Activated CD4-positive, CD25-positive, alpha-beta regulatory T cell treated with anti-CD3 and anti-CD28 coated beads, Interleukin-2, amount 50 U/mL, for 16 hours (primary cell): ENCODE data around the gene C5orf15.
"Not testable (repeated sequence)": the region's sequence is repeated elsewhere in the genome, so short reads cannot be mapped to it uniquely, and the experiment has no call there.

ENCODE experiments used
- DNase-seq: peaks from one replicate; pipeline ENCODE4 v3.0.0-alpha.2; 2020; ENCODE audit warnings: low read depth, low spot score

The C5orf15 gene

DNA sequence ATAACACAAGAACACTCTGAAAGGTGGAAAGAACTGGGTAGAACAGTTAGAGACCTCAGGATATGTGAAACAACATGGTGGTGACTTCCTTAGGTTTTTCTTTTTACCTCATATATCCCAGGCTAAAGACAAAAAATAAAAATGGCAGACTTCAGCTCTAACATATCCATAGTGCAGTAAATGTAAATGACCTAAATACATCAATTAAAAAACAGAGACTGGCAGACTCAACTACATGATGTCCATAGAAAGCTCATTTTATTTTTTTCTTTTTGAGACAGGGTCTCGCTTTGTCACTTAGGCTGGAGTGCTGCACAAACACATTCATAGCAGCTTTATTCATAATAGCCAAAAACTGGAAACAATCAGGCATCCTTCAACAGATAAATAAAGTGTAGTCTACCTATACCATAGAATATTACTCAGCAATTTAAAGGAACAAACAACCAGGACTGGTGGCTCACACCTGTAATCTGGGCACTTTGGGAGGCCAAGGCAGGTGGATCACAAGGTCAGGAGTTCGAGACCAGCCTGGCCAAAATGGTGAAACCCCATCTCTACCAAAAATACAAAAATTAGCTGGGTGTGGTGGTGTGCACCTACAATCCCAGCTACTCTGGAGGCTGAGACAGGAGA is 4.8 kb downstream of the C5orf15 start:
- DNase-seq = no peak

DNA sequence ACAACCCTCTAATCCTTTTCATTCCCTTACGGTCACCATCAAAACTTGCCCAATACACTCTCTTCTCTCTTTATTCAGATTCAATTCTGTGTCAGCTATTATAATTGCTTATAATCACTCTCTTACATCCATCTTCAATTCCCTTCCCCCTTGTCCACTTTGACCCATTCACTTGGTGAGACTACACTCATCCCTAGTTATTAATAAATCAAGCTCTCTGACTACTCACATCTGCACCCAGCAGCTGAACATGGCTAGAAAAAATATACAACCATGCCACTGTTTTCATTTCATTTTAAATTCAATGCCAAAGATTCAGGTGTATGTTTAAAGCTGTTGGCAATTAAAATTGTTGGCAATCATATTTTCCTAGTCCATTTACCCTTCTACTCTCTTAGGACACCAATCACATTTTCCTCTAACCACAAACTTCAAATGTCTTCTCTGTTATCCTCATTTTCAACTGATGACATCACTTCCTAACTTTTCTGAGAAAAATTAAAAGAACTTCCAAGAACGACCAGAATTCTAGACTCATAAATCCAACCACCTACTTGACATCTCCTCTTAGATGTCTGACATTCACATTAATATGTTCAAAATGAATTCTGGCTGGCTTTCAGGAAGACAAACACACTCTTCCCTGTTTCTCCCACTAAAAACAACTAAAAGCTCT is 5.5 kb downstream of the C5orf15 start:
- no peak for DNase-seq

DNA sequence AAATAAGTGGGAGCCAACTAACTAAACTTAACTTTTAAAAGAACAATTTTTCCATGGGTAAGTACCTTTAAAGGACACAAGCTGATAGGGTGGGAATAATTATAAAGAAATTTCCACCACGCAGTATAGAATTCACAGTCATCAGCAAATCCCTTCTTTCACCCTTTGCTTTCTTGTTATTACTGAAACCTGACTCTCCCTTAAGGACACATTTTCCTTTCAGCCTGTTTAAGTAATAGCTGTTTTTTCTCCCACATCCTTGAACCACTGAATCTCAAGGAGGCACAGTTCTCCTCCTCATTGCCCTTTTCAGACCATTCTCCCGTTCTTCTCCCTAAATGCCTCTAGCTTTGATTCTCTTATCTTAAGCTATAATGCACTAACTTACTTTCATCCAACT is 6.3 kb downstream of the C5orf15 start:
- DNase-seq = no peak

DNA sequence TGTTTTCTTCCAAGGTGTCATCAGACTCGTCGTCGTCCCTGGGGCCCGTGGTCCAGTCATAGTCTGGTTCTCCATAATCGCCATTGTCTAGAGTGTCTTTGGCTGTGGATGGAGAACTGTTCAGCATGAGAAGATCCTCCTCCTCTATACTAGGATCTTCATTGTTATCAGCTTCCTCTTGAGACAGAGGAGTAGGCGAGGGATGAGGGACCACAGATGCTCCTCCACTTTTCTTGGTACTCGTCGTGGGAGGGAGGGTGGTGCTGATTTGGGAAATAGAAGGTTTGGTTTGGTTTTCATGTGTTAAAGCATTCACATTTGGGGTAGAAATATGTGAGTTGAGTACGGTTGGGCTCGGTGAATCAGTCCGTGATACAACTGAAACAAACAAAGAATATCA is 8.8 kb downstream of the C5orf15 start:
- DNase-seq = no peak

DNA sequence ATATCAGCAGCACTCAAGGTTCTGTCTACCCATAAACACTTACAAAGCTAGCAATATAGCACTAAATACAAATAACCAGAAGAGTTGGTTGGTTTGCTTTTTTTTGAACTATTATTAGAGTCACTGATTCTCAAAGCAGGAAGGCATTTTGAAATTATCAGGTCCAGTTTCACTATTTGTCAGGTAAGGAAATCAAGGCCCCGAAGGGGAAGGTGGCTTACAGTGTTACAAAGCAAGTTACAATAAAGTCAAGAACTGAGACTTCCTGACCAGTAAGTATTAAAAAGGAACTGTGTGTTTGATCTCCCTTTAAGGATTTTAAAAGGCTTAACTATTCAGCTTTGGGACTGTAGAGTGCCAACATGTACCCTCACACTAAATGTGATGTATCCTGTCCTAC is 10.8 kb downstream of the C5orf15 start:
- DNase-seq = no peak

DNA sequence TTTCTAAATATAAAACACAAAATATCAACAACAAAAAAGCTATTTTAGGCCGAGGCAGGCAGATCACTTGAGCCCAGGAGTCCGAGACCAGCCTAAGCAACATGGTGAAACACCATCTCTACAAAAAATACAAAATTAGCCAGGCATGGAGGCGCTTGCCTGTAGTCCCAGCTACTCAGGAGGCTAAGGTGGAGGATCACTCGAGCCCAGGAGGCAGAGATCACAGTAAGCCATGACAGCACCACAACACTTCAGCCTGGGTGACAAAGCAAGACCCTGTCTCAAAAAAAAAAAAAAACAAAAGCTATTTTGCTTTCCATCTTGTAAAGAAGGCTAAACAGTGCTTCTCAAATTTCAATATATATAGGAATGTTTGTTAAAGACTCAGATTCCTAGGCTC is 11.3 kb downstream of the C5orf15 start:
- DNase-seq = no peak

DNA sequence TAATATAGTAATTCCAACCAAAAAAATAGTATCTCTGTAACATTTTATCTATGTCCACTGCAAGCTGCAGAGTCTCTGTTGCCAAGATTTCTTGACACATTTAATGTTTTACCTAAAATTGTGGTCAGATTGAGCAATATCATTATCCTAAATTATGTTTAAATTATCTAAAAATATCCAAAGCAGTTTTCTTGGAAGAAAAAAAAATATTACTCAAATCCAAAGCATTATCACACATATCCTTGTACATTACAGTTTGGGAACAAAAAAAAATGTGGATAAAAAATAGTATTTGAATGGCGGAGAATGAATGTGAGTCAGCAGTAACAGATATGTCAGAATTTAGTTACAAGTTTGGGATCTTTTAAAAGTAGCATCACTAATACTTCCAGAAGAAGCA is 12.2 kb downstream of the C5orf15 start:
- DNase-seq = not testable (repeated sequence)

DNA sequence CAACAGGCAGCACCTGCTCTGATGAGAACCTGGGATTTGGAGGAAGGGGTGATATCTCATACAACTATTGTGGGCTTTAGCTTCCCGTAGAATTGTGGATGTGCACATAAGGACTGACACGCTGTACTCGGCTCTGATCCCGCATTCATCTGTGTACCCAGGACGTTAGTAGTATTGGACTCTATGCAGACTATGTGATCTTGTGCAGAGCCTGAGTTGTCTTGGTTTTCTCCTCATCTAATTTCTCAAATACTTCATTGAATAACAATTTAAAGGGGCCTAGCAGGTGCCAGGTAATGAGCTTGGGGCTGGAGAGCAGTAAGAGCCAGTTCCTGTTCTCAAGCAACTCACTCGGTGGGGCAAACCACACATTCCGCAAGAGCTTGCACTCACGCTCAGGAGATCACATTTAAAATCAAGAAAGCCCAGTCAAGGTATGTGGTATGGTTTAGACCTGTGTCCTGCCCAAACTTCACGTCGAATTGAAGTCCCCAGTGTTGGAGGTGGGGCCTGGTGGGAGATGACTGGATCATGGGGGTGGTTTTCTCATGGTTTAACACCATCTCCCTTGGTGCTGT is 14.8 kb downstream of the C5orf15 start:
- DNase-seq = no peak

DNA sequence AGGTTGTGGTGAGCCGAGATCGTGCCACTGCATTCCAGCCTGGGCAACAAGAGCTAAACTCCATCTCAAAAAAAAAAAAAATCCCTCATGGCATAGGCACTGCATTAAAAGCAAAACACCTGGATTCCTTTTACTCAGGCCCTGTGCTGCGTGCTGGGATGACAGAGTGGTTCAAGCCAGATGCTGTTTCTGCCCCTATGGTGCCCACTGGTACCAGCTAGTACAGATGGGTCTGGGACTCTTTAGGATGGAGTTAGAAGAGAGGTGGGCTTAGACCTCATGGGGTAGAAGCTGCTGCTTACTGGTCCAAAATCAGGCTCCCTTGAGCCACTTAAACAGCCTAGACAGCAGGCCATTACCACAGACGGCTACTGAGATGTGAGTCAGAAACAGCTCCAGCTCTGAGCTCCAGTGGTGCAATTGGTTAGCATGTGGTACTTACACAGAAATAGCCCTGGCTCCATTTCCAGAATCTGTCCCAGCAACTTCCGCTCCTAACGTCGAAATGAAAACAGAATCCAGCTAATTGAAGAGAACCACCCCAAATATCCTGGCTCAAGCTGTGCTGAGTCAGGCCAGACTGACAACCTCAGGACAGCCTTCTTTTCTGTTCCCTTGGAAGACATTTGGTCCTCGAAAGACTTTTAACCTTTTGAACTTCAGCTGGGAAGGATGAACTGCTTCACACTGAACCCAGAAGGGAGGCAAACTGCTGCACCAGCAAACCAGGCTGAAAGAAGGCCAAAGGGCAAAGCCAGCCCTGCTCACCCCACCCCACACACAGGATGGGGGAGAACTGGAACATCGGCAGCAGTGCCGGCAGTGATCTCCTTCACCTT is 15.5 kb downstream of the C5orf15 start:
- no peak for DNase-seq

DNA sequence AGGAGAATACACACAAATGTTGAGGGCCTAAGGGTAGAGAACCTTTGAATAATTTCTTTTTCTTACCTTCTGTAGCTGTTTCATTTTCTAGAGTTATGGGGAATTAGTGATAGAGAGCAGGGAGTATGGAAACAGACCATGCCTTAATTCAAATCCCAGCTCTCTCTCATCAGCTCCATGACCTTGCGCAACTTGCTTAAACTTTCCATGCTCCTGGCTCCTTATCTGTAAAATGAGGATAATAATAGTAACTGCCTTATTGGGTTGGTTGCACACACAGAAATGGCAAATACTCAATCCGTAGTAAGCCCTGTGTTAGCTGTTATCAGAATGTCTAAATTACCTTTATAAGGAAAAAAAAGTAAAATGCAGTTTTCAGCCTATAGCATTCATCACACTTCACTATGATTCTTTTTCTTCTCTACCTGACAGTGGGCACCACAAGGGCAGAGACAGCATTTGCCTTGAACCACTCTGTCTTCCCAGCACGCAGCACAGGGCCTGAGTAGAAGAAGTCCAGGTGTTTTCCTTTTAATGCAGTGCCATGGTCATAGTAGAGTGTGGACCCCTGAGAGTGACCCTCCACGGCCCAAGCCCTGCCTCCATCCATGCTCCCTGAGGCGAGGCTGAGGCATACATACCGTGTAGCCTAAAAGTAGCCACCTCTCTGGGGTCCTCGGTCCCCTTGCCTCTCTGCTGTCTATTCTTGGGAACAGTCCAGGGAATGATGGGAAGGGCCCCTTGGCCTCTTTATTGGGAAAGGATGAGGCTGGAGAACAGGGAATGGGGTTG is 17.4 kb downstream of the C5orf15 start:
- no peak for DNase-seq

DNA sequence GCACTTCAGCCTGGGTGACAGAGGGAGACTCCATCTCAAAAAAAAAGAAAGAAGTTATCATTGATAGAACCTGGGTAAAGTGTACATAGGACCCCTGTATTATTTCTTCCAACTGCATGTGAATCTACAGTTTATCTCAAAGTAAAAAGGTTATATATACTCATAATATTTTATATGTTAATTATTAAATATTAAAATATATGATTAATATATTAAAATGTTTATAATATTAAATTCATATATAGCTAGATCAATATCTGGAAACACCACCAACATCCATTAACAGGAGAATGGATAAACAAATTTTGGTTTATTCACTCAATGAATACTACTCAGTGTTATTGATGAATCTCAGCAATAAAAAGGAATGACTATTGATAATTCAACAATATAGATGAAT is 19.7 kb downstream of the C5orf15 start:
- DNase-seq = no peak

DNA sequence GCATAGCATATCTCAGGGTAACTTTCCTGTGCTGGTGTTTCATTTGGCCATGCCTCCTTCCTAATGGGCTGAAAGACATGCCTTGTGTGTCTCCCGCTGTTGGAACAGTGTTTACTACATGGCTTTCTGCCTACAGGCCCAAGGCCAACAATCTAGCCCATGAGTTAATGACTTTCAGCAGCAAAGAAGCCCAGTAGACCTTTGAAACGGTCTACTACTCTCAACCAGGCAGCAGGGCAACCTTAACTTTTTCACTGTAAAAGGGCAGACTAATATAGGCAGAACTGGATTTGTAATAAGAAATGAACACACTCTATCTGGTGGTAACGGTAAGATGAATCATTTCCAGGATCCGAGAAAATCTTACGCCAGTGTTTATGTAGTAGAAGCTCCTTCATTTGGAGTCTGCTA is 21.0 kb downstream of the C5orf15 start:
- DNase-seq = no peak

DNA sequence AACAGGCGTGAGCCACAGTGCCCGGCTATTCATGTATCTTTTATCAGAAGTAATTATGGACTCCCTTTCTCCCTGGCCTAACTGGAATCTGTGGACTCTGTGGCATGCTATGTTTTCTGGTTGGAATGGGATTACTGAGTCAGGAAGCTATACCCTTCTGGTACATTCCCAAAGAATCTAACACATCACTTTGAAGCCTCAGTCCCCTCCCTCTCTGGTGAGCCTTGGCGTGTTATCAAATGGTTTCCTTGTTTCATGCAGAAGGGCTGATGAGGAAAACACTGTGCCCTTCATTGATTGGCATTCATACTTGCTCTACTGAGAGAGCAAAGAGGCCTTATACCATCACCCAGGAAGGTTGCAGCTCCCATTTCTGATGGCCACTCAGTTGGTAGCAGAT is 22.9 kb downstream of the C5orf15 start:
- no peak for DNase-seq

DNA sequence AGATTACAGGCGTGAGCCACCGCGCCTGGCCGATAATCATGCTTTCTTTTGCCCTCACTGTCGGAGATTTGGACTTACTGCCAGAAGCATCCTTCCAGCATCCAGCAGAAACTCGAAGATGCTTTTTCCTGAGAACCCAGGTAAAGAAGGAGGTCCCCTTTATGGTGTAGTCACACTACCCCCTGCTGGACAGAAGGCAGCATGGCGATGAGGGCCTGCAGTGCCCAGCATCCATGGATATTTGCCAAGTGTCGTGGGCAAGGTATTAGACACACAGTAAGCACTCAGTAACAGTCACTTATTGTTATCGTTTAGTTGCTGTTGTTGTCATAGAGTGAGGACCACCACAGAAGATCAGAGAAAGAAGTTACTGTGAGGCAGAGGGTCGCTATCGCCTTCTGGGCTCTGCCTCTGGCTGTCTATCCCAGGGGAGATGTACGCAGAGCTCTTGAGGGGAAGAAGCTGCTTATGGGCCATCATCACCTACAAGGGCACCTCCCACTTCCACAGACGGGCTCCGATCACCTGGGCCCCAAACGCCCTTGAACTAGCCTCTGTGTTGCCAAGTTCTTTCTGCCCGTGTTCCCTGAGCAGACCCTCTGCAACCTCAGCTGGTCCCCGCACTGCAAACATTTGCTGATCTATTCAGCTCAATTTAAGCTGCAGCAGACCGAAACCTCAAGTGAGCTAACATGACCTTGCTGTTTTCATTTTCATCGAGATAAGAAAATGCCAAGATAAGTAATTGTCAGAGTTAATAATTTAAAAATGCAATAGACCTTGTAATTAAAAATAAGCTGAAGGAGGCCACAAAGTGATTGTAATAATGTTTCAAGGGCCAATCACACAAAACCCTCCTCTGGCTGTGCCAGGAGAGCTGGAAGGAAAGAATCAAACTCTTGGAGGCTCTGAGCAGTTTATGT is 23.9 kb downstream of the C5orf15 start:
- DNase-seq = no peak

DNA sequence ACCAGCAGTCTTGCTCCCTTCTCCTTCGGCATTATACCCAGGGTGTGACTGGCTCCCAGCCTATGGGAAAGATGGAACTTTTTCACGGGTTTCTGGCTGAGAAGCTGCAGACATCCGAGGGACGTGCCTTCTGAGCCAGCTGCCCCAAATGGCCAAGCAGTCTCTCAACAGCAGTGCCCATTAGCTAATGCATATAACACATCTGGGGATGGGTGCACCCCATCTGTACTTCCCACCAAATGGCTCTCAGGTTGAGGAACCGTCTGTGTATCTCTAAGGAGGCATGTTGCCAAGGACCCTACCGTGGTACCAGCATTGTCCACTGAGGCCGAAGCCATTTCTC is 25.0 kb downstream of the C5orf15 start:
- no peak for DNase-seq

DNA sequence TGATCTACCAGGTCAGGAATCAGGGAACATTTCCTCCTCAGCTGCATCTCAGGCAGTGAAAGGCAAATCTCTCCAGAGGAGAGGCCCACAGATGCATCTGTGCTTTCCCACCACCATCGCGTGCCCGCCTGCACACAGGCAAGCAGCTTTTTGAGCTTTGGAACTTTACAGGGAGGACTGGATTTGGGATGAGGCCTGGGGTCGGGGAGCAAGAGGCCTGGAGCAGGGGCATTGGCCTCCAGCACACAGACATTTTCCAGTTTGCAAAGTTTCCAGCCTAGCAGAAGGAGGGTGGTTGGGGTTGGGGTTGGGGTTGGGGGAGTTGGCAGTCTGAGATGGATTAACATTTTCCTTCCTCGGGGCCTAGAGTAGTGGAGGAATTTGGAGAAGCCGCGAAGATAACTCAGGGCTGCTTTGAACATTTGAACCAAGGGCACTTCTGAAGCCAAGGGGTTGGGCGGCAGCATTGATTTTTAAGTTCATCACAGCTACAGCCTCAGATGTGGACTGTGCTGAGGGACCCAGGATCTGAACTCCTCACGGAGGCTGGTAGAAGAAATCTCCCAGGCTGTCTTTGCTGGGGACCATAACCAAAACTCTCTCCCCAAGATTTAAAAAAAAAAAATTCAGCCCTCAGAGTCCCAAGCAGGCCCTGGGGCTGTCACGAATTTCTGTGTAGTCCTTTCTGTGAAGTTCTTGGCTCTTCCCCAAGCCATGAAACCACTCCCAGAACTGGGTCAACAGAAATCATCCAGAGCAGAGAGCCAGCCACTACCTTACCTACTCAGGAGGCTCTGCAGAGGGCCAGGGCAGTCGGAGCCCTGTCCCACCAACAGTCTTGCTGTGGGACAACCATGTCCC is 25.6 kb downstream of the C5orf15 start:
- no peak for DNase-seq

DNA sequence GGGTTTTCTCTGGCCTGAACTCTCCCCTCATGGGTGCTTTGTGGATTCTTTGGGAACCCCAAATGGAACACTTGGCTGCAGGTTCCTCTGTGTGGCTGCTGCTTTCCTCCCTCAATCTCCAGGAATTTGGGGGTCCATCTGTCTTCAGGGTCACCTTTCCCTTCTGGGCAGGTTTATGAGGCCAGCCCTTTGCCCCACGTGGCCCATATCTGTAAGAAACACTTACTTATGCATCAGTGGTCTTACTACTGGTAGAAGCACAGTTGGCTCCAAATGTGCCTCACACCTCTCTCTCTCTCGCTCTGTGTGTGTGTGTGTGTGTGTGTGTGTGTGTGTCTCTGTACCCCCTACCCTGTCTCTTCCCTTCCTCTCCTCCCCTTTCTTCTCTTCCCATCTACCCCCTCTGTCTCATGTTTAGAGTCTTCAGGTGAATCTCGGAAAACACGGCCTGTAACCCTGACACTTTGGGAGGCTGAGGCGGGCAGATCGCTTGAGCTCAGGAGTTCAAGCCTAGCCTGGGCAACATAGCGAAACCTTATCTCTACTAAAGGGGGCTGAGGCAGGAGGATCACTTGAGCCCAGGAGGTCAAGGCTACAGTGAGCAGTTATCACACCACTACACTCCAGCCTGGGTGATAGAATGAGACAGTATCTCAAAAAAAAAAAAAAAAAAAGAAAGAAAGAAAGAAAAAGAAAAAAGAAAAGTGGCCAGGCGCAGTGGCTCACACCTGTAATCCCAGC is 26.8 kb downstream of the C5orf15 start:
- DNase-seq = no peak

DNA sequence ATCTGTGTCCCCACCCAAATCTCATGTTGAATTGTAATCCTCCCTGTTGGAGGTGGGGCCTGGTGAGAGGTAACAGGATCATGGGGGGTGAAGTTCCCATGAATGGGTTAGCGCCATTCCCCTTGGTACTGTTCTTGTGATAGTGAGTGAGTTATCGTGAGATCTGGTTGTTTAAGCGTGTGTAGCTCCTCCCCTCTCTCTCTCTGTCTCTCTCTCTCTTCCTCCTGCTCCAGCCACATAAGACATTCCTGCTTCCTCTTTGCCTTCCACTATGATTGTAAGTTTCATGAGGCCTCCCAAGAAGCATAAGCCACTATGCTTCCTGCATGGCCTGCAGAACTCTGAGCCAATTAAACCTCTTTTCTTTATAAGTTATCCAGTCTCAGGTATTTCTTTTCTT is 28.8 kb downstream of the C5orf15 start:
- no peak for DNase-seq

DNA sequence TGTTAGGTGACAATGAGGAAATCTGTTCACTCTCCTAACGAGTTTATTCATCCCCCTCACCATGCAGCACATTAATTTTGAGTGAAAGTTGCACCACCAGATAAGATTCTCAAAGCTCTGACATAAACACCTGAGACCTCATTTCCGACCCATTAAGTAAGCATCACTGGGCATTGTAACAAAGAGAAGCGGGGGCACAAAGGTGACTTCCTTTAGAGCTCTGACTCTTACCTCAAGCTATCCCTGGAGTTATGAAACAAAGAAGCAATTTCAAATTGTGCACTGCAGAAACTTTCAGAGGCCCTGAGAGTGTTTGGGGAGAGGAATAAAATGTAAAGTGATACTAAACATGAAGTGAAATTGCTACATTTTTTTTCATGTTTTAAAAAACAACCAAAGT is 29.5 kb downstream of the C5orf15 start:
- no peak for DNase-seq
